ENCODE measurements around the gene TSPO.

DNA sequence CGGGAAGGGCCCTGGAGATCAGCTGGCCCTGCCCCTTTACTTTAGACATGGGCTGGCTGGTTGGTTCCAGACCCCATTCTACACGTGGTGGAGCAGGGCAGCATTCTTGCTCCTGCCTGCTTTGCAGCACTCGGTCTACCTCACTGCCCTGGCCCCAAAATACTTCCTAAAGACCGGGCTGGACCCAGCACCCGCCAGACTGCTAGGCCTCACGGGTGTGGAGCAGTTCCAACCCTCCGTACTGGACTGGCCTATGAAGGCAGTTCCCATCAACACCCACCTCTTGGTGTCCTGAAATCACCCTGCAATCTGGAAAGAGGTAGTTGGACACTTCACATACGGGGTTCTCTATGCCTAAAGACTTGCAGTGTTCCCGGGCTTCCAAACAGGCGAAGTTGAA, 14.6 kb upstream of the TSPO start:
- TF ChIP-seq, protein P1, sequence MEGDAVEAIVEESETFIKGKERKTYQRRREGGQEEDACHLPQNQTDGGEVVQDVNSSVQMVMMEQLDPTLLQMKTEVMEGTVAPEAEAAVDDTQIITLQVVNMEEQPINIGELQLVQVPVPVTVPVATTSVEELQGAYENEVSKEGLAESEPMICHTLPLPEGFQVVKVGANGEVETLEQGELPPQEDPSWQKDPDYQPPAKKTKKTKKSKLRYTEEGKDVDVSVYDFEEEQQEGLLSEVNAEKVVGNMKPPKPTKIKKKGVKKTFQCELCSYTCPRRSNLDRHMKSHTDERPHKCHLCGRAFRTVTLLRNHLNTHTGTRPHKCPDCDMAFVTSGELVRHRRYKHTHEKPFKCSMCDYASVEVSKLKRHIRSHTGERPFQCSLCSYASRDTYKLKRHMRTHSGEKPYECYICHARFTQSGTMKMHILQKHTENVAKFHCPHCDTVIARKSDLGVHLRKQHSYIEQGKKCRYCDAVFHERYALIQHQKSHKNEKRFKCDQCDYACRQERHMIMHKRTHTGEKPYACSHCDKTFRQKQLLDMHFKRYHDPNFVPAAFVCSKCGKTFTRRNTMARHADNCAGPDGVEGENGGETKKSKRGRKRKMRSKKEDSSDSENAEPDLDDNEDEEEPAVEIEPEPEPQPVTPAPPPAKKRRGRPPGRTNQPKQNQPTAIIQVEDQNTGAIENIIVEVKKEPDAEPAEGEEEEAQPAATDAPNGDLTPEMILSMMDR (IDR thresholded peaks at IDR 0.05; ENCODE audit: low read length) = no peak
- no peak for TF ChIP-seq EZH2 (optimal IDR thresholded peaks at IDR 0.05; ENCODE audit: low read depth, low read length)
- TF ChIP-seq EZH2phosphoT487 (IDR thresholded peaks at IDR 0.05; ENCODE audit: low read length) = no peak
